SJCRH30 (cell line): Measurements from ENCODE around the gene DAAM2. TPM values are rescaled to one million over a fixed set of nuclear protein-coding genes. Genes with fewer than 3 reads are reported as not detected.

Source experiments
- DNase-seq, 2 experiments: peaks; one replicate each; pipeline ENCODE4 v3.0.0-alpha.2; 2015 to 2020
- H3K27ac ChIP-seq: fragments of 250-450 bp; sonication (Bioruptor Pico); 2 replicates; pipeline ENCODE4 v1.5.1; 2020; ENCODE audit warnings: mild to moderate bottlenecking, moderate library complexity
- H3K27me3 ChIP-seq: fragments of 250-450 bp; sonication (Bioruptor Pico); 2 replicates; pipeline ENCODE4 v1.5.1; 2020; ENCODE audit warnings: mild to moderate bottlenecking, moderate library complexity
- H3K36me3 ChIP-seq: fragments of 250-450 bp; sonication (Bioruptor Pico); 2 replicates; pipeline ENCODE4 v1.5.1; 2020; ENCODE audit warnings: mild to moderate bottlenecking, moderate library complexity
- H3K4me1 ChIP-seq: fragments of 250-450 bp; sonication (Bioruptor Pico); 2 replicates; pipeline ENCODE4 v1.5.1; 2020; ENCODE audit warnings: mild to moderate bottlenecking, moderate library complexity
- H3K4me3 ChIP-seq: fragments of 250-450 bp; sonication (Bioruptor Pico); 2 replicates; pipeline ENCODE4 v1.5.1; 2020; ENCODE audit warnings: mild to moderate bottlenecking, moderate library complexity
- H3K9me3 ChIP-seq: fragments of 250-450 bp; sonication (Bioruptor Pico); replicated peaks from 2 replicates; pipeline ENCODE4 v1.5.1; 2020; ENCODE audit warnings: mild to moderate bottlenecking, moderate library complexity
- total RNA-seq: library from RNA; depleted of rRNA; stranded (reverse); fragments of >200 nt; shearing (Covaris generic); gene quantifications from 2 replicates; pipeline ENCODE4 v1.2.3, GENCODE V29; 2014; rRNA removed

The DAAM2 gene
- total RNA-seq, 1 experiment from 2014 or later = 3.5 TPM

GRCh38 chr6:39950125-39950720 lies 158.0 kb downstream of the DAAM2 start:
- H3K4me1 ChIP-seq = no peaks in the 10 kb centered on the region
- no peaks in the 10 kb centered on the region for H3K9me3 ChIP-seq
- H3K27me3 ChIP-seq = no peaks in the 10 kb centered on the region
- H3K4me3 ChIP-seq = no peak overlapping the region
- no peak for DNase-seq
- no peak overlapping the region for H3K27ac ChIP-seq
- H3K36me3 ChIP-seq = no peaks in the 10 kb centered on the region

GRCh38 chr6:39951191-39951590 lies 159.0 kb downstream of the DAAM2 start:
- H3K4me3 ChIP-seq = no peak overlapping the region
- DNase-seq = no peak
- no peaks in the 10 kb centered on the region for H3K27me3 ChIP-seq
- no peak overlapping the region for H3K27ac ChIP-seq
- H3K36me3 ChIP-seq = no peaks in the 10 kb centered on the region
- no peaks in the 10 kb centered on the region for H3K4me1 ChIP-seq
- no peaks in the 10 kb centered on the region for H3K9me3 ChIP-seq

- Histone ChIP-seq H3K4me1 (no peaks in the 10 kb centered on the region), H3K36me3 (no peaks in the 10 kb centered on the region), H3K27me3 (no peaks in the 10 kb centered on the region), H3K4me3 (no peak overlapping the region), H3K9me3 (no peaks in the 10 kb centered on the region), H3K27ac (no peak overlapping the region)
- no peak for DNase-seq
These were observed 159.5 kb downstream of the DAAM2 start for GRCh38 chr6:39951716-39952115.

GRCh38 chr6:39952167-39952566 lies 160.0 kb downstream of the DAAM2 start:
- Histone ChIP-seq H3K27ac (no peak overlapping the region), H3K4me3 (no peak overlapping the region), H3K9me3 (no peaks in the 10 kb centered on the region), H3K36me3 (no peaks in the 10 kb centered on the region), H3K27me3 (no peaks in the 10 kb centered on the region), H3K4me1 (no peaks in the 10 kb centered on the region)
- DNase-seq = no peak

GRCh38 chr6:39953076-39953618 lies 161.0 kb downstream of the DAAM2 start:
- H3K36me3 ChIP-seq = no peaks in the 10 kb centered on the region
- H3K27me3 ChIP-seq = no peaks in the 10 kb centered on the region
- H3K27ac ChIP-seq = no peak overlapping the region
- DNase-seq = no peak
- H3K9me3 ChIP-seq = no peaks in the 10 kb centered on the region
- no peaks in the 10 kb centered on the region for H3K4me1 ChIP-seq
- H3K4me3 ChIP-seq = no peak overlapping the region

Other genes with a start within 250 kb of the DAAM2 start
- gene KIF6, start 67.0 kb upstream of the DAAM2 start, total RNA-seq = 0.08 and 0.22 TPM in 2 replicates
- 7.3 TPM in 2 replicates for gene MOCS1, start 142.1 kb downstream of the DAAM2 start, total RNA-seq